ENCODE data around the gene RBM39.
"Not testable (repeated sequence)": the region's sequence is repeated elsewhere in the genome, so short reads cannot be mapped to it uniquely, and the experiment has no call there.

Gene RBM39

DNA sequence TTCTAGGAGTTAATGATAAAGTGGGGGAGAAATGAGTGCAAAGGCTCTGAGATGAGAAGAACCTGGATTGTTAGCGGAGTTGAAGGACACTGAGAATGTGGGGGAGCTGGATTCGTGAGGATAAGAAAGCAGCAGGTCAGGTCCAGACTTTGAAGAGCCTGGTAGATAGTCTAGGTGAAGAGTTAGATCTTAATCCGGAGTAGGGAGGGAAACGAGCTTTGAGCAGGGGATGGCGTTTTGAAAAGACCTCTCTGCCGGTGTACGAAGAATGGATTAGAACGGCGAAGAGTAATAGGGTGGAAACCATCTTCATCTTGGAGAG lies 29.3 kb upstream of the RBM39 start:
- no peak for DNase-seq (ENCODE audit: extremely low read depth, insufficient read length)
- H3K36me3 ChIP-seq (ENCODE audit: control insufficient read depth, insufficient read depth, low read length), result no peaks in the 10 kb centered on the region
- peak overlapping the region; percentile 30 for H3K4me3 ChIP-seq (replicated peaks; ENCODE audit: low read depth, low read length)
- H3K27me3 ChIP-seq (replicated peaks; ENCODE audit: control insufficient read depth, insufficient read depth, low read length), result no peaks in the 10 kb centered on the region
- TF ChIP-seq CTCF (IDR thresholded peaks at IDR 0.05; ENCODE audit: insufficient read depth, low read length, poor library complexity, severe bottlenecking), result no peak

GRCh38 chr20:35768731-35769664 lies 26.9 kb upstream of the RBM39 start:
- Histone ChIP-seq H3K36me3 (ENCODE audit: control insufficient read depth, insufficient read depth, low read length) (no peaks in the 10 kb centered on the region), H3K27me3 (replicated peaks; ENCODE audit: control insufficient read depth, insufficient read depth, low read length) (no peaks in the 10 kb centered on the region), H3K4me3 (replicated peaks; ENCODE audit: low read depth, low read length) (no peak overlapping the region)
- TF ChIP-seq CTCF (IDR thresholded peaks at IDR 0.05; ENCODE audit: insufficient read depth, low read length, poor library complexity, severe bottlenecking), result no peak
- DNase-seq (ENCODE audit: extremely low read depth, insufficient read length), result peak; percentile 37

- Histone ChIP-seq H3K27me3 (replicated peaks; ENCODE audit: control insufficient read depth, insufficient read depth, low read length) (no peaks in the 10 kb centered on the region), H3K4me3 (replicated peaks; ENCODE audit: low read depth, low read length) (no peak overlapping the region; the same call in 1 of the 2 replicates), H3K36me3 (ENCODE audit: control insufficient read depth, insufficient read depth, low read length) (no peaks in the 10 kb centered on the region)
- TF ChIP-seq CTCF (IDR thresholded peaks at IDR 0.05; ENCODE audit: insufficient read depth, low read length, poor library complexity, severe bottlenecking), result no peak
- DNase-seq (ENCODE audit: extremely low read depth, insufficient read length), result peak; percentile 81
Measured at GRCh38 chr20:35767683-35768481, 25.8 kb upstream of the RBM39 start.

DNA sequence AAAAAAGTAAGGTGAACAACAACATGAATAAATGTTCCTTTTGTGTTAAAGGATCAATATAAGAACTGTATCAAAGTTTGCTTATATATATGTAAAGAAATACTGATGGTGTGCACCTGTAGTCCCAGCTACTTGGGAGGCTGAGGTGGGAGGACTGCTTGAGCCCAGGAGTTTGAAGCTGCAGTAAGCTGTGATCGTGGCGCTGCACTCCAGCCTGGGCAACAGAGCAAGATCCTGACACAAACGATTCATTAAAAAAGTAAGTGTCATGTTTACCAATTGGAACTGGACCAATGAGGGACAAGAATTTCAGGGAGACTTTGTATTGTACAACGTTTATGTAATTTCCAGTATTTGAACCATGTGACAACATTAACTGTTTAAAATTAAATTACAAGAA lies 24.8 kb upstream of the RBM39 start:
- no peak for TF ChIP-seq CTCF (IDR thresholded peaks at IDR 0.05; ENCODE audit: insufficient read depth, low read length, poor library complexity, severe bottlenecking)
- DNase-seq (ENCODE audit: extremely low read depth, insufficient read length), result no peak
- H3K4me3 ChIP-seq (replicated peaks; ENCODE audit: low read depth, low read length), result no peak overlapping the region
- no peaks in the 10 kb centered on the region for H3K36me3 ChIP-seq (ENCODE audit: control insufficient read depth, insufficient read depth, low read length)
- no peaks in the 10 kb centered on the region for H3K27me3 ChIP-seq (replicated peaks; ENCODE audit: control insufficient read depth, insufficient read depth, low read length)

GRCh38 chr20:35764936-35765335 lies 22.9 kb upstream of the RBM39 start:
- H3K4me3 ChIP-seq (replicated peaks; ENCODE audit: low read depth, low read length); DNase-seq (ENCODE audit: extremely low read depth, insufficient read length); H3K36me3 ChIP-seq (ENCODE audit: control insufficient read depth, insufficient read depth, low read length); H3K27me3 ChIP-seq (replicated peaks; ENCODE audit: control insufficient read depth, insufficient read depth, low read length): not testable (repeated sequence)

- no peak overlapping the region for H3K4me3 ChIP-seq (replicated peaks; ENCODE audit: low read depth, low read length)
- no peaks in the 10 kb centered on the region for H3K36me3 ChIP-seq (ENCODE audit: control insufficient read depth, insufficient read depth, low read length)
- TF ChIP-seq CTCF (IDR thresholded peaks at IDR 0.05; ENCODE audit: insufficient read depth, low read length, poor library complexity, severe bottlenecking), result no peak
- no peak for DNase-seq (ENCODE audit: extremely low read depth, insufficient read length)
- no peaks in the 10 kb centered on the region for H3K27me3 ChIP-seq (replicated peaks; ENCODE audit: control insufficient read depth, insufficient read depth, low read length)
Measured at GRCh38 chr20:35762461-35762860, 20.4 kb upstream of the RBM39 start.

DNA sequence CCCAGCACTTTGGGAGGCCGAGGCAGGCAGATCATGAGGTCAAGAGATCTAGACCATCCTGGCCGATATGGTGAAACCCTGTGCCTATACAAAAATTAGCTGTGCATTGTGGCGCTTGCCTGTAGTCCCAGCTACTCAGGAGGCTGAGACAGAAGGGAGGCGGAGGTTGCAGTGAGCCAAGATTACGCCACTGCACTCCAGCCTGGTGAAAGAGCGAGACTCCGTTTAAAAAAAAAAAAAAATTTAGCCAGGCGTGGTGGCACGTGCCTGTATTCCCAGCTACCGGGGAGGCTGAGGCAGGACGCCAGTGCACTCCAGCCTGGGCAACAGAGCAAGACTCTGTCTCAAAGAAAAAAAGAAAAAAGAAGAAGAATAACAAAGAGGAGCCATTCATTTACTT lies 19.5 kb upstream of the RBM39 start:
- not testable (repeated sequence) for H3K36me3 ChIP-seq (ENCODE audit: control insufficient read depth, insufficient read depth, low read length); H3K4me3 ChIP-seq (replicated peaks; ENCODE audit: low read depth, low read length); H3K27me3 ChIP-seq (replicated peaks; ENCODE audit: control insufficient read depth, insufficient read depth, low read length); DNase-seq (ENCODE audit: extremely low read depth, insufficient read length)
